Memory B cell (primary cell): ENCODE results near the gene DDX39B.
"Not testable (repeated sequence)": the region's sequence is repeated elsewhere in the genome, so short reads cannot be mapped to it uniquely, and the experiment has no call there.

Experiments
- ATAC-seq: fragments of 150-1000 bp; cut with Tn5 transposase; 2 replicates; pipeline ENCODE4 v1.10.0; 2021; ENCODE audit warnings: low read depth, mild to moderate bottlenecking, moderate library complexity
- DNase-seq, 2 donors: peaks; one replicate each; pipeline ENCODE4 v3.0.0; 2022; ENCODE audit warnings: low spot score in 2 of 2
- H3K27ac Mint-ChIP-seq: one replicate; pipeline ENCODE4 v1.8.0; 2022; ENCODE audit warnings: mild to moderate bottlenecking, moderate library complexity, mixed read lengths
- H3K27me3 Mint-ChIP-seq: one replicate; pipeline ENCODE4 v1.8.0; 2022; ENCODE audit warnings: mixed read lengths
- H3K36me3 Mint-ChIP-seq: one replicate; pipeline ENCODE4 v1.8.0; 2022; ENCODE audit warnings: mild to moderate bottlenecking, mixed read lengths
- H3K4me1 Mint-ChIP-seq: one replicate; pipeline ENCODE4 v1.8.0; 2022; ENCODE audit warnings: mixed read lengths
- H3K4me3 Mint-ChIP-seq: one replicate; pipeline ENCODE4 v1.8.0; 2022; ENCODE audit warnings: mild to moderate bottlenecking, moderate library complexity, mixed read lengths
- H3K9me3 Mint-ChIP-seq: one replicate; pipeline ENCODE4 v1.8.0; 2022; ENCODE audit warnings: mixed read lengths

DDX39B gene

DNA sequence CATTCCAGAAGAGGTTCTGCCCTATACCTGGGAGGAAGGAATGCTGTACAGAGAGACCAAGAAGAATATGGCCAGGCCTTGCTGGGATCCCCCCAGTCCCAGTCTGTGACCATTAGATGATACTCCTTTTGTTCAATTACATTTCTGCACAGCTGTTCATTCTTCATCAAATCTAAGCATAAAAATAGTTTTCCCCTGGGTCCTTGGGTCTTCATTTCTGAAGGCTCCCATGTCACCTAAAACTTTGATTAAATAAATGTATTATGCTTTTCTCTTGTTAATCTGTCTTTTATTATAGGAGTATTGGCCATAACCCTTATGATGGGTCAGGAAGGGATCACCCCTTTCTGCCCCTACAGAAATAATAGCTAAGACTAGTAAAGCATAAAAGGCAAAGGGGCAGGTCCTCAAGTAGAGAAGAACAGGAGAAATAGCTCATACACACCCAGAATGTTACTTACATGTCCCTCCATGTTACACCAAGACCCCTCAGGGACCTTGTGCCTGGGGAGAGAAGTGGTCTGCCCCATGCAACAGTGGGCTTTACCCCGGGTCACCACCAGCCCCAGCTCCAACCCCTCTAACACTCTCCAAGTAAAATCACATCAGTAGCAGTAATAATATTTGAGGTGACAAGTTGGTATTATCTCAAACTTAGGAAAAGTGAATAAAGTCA, 28.2 kb upstream of the DDX39B start:
- H3K36me3 Mint-ChIP-seq, result peaks cover 7% of the 10 kb centered on the region
- no peaks in the 10 kb centered on the region for H3K9me3 Mint-ChIP-seq
- ATAC-seq, result no peak
- H3K27ac Mint-ChIP-seq, result peak overlapping the region; percentile 98
- H3K4me3 Mint-ChIP-seq, result no peak overlapping the region
- peaks cover 64% of the 10 kb centered on the region for H3K4me1 Mint-ChIP-seq
- DNase-seq, result no peak
- no peaks in the 10 kb centered on the region for H3K27me3 Mint-ChIP-seq

DNA sequence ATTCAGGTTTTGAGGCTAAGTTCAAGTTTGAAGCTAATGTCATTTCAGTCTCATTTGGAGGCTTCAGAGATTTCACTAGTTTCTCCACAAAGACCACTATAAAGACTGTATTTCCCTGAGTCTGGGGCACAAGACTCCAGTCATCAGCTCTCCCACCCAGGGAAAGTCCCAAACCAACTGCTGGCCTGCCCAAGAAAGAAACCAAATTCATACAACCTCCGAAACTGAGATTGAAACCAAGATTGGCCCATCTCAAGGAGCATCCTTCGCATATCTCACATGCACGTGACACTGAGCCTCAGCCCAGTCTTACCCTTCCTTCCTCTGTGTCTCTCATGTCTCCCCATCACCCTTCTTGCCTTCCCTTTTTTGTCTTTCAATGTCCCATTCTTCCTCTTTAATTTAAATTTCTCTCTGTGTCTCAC, 26.7 kb upstream of the DDX39B start:
- Mint-ChIP-seq H3K36me3 (peaks cover 16% of the 10 kb centered on the region), H3K4me3 (peak overlapping the region; percentile 64), H3K9me3 (no peaks in the 10 kb centered on the region), H3K27ac (peak overlapping the region; percentile 98), H3K27me3 (no peaks in the 10 kb centered on the region), H3K4me1 (peaks cover 59% of the 10 kb centered on the region)
- peak; percentile 46 to 73 for DNase-seq
- ATAC-seq, result peak; percentile 79

GRCh38 chr6:31567531-31568370, 25.9 kb upstream of the DDX39B start:
- peaks cover 56% of the 10 kb centered on the region for H3K4me1 Mint-ChIP-seq
- H3K36me3 Mint-ChIP-seq, result peaks cover 20% of the 10 kb centered on the region
- H3K27me3 Mint-ChIP-seq, result no peaks in the 10 kb centered on the region
- DNase-seq (no peak), ATAC-seq (no peak)
- no peaks in the 10 kb centered on the region for H3K9me3 Mint-ChIP-seq
- H3K27ac Mint-ChIP-seq, result peak overlapping the region; percentile 98
- H3K4me3 Mint-ChIP-seq, result peak overlapping the region; percentile 64

DNA sequence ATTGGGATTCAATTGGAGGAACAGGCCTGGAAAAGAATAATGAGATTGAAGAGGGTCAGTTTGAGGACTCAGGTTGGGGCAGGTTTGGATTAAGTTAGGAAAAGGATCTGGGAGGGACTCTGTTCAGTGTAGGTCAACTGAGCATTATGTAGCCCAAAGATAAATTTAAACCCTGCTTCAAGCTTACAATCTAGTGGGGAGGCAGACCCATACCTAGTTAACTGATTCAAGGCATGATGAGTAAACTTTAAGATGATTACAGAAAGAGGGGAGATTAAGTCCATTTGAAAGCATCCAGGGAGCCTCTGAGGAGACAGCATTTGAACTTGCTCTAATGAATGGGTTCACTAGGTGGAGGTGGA, 18.9 kb upstream of the DDX39B start:
- DNase-seq, result no peak
- ATAC-seq, result no peak
- Mint-ChIP-seq H3K4me3 (peak overlapping the region; percentile 90), H3K9me3 (no peaks in the 10 kb centered on the region), H3K27me3 (no peaks in the 10 kb centered on the region), H3K4me1 (peaks cover 66% of the 10 kb centered on the region), H3K27ac (peak overlapping the region; percentile 94), H3K36me3 (peaks cover 16% of the 10 kb centered on the region)

- H3K9me3 Mint-ChIP-seq, result no peaks in the 10 kb centered on the region
- peak; percentile 66 for ATAC-seq
- H3K4me1 Mint-ChIP-seq, result peaks cover 63% of the 10 kb centered on the region
- H3K4me3 Mint-ChIP-seq, result peak overlapping the region; percentile 90
- H3K27me3 Mint-ChIP-seq, result no peaks in the 10 kb centered on the region
- peak overlapping the region; percentile 94 for H3K27ac Mint-ChIP-seq
- DNase-seq, result peak in 1 of 2 donors; percentile 54
- peaks cover 16% of the 10 kb centered on the region for H3K36me3 Mint-ChIP-seq
Observed at GRCh38 chr6:31559958-31560696, 18.3 kb upstream of the DDX39B start.

DNA sequence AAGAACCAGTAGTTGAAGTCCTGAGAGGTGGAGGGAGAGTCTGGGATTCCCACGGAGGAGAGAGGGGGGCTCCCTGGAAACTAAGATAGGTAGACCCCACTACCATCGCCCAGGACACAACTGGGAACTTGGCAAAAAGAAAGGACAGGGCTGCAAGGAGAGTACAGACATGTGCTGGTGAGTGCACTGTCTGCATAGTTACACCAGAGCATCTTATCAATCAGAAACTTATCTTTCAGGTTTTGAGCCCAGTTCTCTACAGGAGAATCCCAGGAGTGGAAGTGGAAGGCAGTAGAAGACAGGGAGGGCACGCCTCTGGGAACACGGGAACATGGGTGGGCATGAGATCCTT, 17.8 kb upstream of the DDX39B start:
- DNase-seq (no peak), ATAC-seq (peak; percentile 17)
- Mint-ChIP-seq H3K4me1 (peaks cover 60% of the 10 kb centered on the region), H3K36me3 (peaks cover 10% of the 10 kb centered on the region), H3K9me3 (no peaks in the 10 kb centered on the region), H3K4me3 (peak overlapping the region; percentile 90), H3K27ac (peak overlapping the region; percentile 94), H3K27me3 (no peaks in the 10 kb centered on the region)

DNA sequence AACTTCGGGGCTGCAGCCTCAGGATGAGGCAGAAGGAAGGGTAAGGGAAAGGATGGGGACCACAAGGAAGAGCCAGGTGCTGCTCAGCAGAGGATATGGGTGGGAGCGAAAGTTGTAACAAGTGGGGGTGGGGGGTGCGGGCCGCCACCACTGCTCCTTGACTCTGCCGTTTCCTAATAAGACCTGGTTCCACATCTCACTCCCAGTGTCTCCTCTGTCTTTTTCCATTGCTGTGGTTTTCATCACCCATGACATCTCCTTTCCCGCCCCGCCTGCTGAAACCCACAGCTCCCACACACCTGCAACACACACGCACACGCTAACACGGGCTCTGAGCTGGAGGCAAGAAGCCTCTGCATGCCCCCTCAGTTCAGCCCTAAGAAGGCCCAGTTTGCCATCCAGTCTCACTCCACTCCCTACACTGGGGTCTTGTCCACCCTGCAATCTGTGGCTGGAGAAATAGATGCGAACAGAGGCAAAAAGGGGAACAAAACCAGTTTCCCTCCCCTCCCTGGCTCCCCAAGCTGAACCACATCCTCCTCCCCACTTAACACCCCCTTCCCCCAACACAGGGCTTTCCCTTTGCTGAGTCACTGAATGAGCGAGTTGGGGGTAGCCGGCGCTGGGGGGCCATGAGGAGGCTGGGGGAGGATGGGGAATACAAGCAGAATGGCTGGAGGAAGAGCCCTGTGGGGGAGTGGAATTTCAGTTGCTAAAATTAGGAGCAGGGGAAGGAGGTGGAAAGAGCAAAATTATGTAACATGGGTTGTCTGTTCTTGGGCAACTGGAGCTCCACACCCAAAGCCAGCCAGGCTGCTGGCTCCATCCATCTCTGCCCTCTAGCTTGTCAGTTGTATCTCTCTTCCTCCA, 17.1 kb upstream of the DDX39B start:
- peak overlapping the region; percentile 90 for H3K4me3 Mint-ChIP-seq
- ATAC-seq (peak; percentile 77), DNase-seq (peak in 1 of 2 donors; percentile 70)
- peaks cover 59% of the 10 kb centered on the region for H3K4me1 Mint-ChIP-seq
- peak overlapping the region; percentile 94 for H3K27ac Mint-ChIP-seq
- H3K9me3 Mint-ChIP-seq, result no peaks in the 10 kb centered on the region
- H3K36me3 Mint-ChIP-seq, result peaks cover 8% of the 10 kb centered on the region
- no peaks in the 10 kb centered on the region for H3K27me3 Mint-ChIP-seq

DNA sequence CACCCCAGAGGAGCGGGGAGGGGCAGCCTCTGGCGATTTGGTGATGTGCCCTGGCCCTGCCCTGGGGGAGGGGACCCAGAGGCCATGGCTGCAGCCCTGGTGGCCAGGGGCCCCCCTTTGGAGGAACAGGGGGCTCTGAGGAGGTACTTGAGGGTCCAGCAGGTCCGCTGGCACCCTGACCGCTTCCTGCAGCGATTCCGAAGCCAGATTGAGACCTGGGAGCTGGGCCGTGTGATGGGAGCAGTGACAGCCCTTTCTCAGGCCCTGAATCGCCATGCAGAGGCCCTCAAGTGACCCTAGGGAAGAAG, 16.5 kb upstream of the DDX39B start:
- Mint-ChIP-seq H3K27me3 (no peaks in the 10 kb centered on the region), H3K36me3 (peaks cover 5% of the 10 kb centered on the region), H3K4me1 (peaks cover 57% of the 10 kb centered on the region), H3K9me3 (no peaks in the 10 kb centered on the region), H3K4me3 (peak overlapping the region; percentile 90), H3K27ac (peak overlapping the region; percentile 94)
- DNase-seq, result no peak
- no peak for ATAC-seq

DNA sequence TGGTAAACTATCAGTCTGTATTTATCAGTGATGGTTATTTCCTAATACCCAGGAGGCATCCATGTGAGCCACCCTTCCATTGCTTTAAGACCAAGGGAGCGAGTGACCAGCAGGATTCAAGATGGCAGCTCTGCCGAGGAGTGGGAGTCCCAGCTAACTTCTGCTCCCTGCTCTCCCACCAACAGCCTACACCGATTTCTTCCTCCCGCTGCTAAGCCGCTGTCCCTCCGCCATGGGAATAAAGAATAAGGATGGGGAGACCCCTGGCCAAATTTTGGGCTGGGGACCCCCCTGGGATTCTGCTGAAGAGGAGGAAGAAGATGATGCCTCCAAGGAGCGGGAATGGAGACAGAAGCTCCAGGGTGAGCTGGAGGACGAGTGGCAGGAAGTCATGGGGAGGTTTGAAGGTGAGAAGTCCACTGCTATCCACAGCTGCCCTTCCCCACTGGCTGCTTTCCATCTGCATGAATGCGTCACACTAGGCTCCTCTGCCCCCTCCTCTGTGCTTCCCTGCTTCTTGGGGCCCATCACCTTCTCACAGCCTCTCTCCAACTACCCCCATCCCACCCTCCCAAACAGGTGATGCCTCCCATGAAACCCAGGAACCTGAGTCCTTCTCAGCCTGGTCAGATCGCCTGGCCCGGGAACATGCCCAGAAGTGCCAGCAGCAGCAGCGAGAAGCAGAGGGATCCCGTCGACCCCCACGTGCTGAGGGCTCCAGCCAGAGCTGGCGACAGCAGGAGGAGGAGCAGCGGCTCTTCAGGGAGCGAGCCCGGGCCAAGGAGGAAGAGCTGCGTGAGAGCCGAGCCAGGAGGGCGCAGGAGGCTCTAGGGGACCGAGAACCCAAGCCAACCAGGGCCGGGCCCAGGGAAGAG, 15.9 kb upstream of the DDX39B start:
- H3K27me3 Mint-ChIP-seq, result no peaks in the 10 kb centered on the region

DNA sequence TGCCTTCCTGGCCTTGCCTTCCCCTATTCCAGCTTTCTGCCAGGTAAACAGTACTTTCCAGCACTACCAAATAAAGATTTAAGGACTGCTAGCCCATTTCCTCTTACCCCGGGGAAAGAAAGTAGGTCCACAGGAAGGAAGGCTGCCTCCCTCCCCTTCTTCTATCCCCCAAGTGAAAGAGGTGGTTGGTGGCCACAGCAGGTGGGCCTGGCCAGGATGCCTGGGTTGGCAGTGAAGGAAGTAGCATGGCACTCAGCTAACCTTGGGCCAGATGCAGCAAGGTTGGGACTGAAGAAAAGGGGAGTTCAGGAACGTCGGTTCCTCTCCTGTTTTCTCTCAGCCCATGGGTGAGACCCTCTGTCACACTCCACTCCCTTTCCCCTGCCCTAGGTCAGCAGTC, 14.5 kb upstream of the DDX39B start:
- Mint-ChIP-seq H3K4me1 (peaks cover 49% of the 10 kb centered on the region), H3K27me3 (no peaks in the 10 kb centered on the region), H3K9me3 (no peaks in the 10 kb centered on the region), H3K4me3 (no peak overlapping the region), H3K36me3 (no peaks in the 10 kb centered on the region), H3K27ac (peak overlapping the region; percentile 38)
- DNase-seq, result no peak
- no peak for ATAC-seq

More for the DNA sequence above, 15.9 kb upstream of the DDX39B start:
- Mint-ChIP-seq H3K9me3 (no peaks in the 10 kb centered on the region), H3K4me1 (peaks cover 55% of the 10 kb centered on the region), H3K36me3 (peaks cover 2% of the 10 kb centered on the region), H3K27ac (peak overlapping the region; percentile 94), H3K4me3 (peak overlapping the region; percentile 90)
- ATAC-seq, result no peak
- DNase-seq, result no peak

DNA sequence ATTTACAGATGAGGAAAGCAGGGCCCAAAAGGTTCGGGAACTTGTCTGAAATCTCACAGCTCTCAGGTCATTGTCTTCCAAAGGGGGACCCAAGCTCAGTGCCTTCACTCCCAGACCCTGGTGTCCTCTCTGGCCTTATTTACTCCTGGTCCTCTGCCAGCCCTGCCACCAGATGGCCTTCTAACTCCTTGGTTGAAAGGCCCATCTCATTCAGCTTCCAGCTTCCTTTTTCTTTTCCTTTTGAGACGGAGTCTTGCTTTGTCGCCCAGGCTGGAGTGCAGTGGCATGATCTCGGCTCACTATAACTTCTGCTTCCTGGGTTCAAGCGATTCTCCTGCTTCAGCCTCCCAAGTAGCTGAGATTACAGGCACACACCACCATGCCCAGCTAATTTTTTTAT, 9.6 kb upstream of the DDX39B start:
- peak; percentile 62 to 67 for DNase-seq
- not testable (repeated sequence) for H3K36me3 Mint-ChIP-seq, H3K9me3 Mint-ChIP-seq, H3K27me3 Mint-ChIP-seq
- ATAC-seq, result peak; percentile 30
- peak overlapping the region; percentile 81 for H3K27ac Mint-ChIP-seq
- H3K4me3 Mint-ChIP-seq, result peak overlapping the region; percentile 77
- peaks cover 33% of the 10 kb centered on the region for H3K4me1 Mint-ChIP-seq

GRCh38 chr6:31548544-31548873, 6.7 kb upstream of the DDX39B start:
- Mint-ChIP-seq H3K9me3 (no peaks in the 10 kb centered on the region), H3K36me3 (no peaks in the 10 kb centered on the region), H3K27ac (peak overlapping the region; percentile 89), H3K4me3 (no peak overlapping the region), H3K4me1 (peaks cover 27% of the 10 kb centered on the region), H3K27me3 (no peaks in the 10 kb centered on the region)
- DNase-seq (no peak), ATAC-seq (no peak)
